Measurements from ENCODE around the gene DEFB123. TPM values are rescaled to one million over a fixed set of nuclear protein-coding genes. Genes with fewer than 3 reads are reported as not detected.

Gene DEFB123, protein sequence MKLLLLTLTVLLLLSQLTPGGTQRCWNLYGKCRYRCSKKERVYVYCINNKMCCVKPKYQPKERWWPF
- not detected in 2 replicates for polyA plus RNA-seq (2013)

DNA sequence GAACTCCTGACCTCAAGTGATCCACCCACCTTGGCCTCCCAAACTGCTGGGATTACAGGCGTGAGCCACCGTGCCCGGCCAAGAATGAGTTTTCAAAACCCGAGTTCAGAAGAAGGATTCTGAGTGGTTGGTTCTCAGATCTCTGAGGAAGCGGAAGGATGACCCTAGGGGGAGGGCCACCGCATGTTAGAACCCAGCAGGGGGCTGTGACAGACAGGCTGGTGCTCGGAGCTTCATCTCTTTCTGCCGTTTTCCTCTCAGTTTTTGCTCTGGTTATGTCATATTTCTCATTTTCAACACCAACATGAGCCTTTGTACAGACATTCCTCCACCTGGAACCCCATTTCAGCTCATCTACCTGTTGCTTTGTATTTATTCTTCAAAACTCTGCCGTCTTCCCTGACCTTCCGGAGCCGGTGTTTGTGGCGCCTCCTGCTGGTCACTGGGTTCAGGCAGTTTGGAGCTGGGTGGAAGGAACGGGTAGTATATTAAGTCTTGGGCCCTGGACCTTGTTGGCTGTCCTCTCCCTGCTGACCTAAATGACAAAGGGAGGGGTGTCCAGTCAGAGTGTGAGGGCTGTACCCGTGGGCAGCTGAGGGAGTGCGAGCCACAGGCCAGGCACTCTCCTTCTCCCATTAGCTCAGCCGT, at the start of gene DEFB123:
TSS of gene DEFB123 (plus strand) at position 621 of the 648 bp plus-strand sequence. CDS start 67 bp downstream, outside the sequence.
- no peak within 1 kb of the TSS for H3K4me3 ChIP-seq (ENCODE audit: low read depth, low read length)
- no peak within 1 kb of the TSS for H2BK12ac ChIP-seq (ENCODE audit: low read length)
- H3K9me3 ChIP-seq (ENCODE audit: insufficient read depth, low read depth, low read length): peaks cover 30% of the 10 kb centered on the region
- no peak within 1 kb of the TSS for H3K18ac ChIP-seq (ENCODE audit: low read length)
- no peak within 1 kb of the TSS for H3K23ac ChIP-seq (ENCODE audit: low read length)
- H2BK120ac ChIP-seq (ENCODE audit: insufficient read depth, low read length, poor library complexity): no peak within 1 kb of the TSS
- no peak within 1 kb of the TSS for H4K8ac ChIP-seq (ENCODE audit: low read depth, low read length)
- no peaks in the 10 kb centered on the region for H3K36me3 ChIP-seq (ENCODE audit: control insufficient read depth in 1 of 2, insufficient read depth in 2 of 2, low read length in 2 of 2)
- no peaks in the 10 kb centered on the region for H3K27me3 ChIP-seq (ENCODE audit: insufficient read depth, low read length)
- no peak within 1 kb of the TSS for H4K12ac ChIP-seq (ENCODE audit: low read depth, low read length)
- H3K4me2 ChIP-seq (ENCODE audit: low read length): no peak within 1 kb of the TSS
- H3K79me2 ChIP-seq (ENCODE audit: control insufficient read depth, insufficient read depth, low read length, poor library complexity): no peaks in the 10 kb centered on the region
- no peak within 1 kb of the TSS for H2BK5ac ChIP-seq (ENCODE audit: low read depth, low read length, poor library complexity)
- no peaks in the 10 kb centered on the region for H3K79me1 ChIP-seq (ENCODE audit: low read length)
- no peak for DNase-seq
- WGBS (ENCODE audit: extremely low coverage, insufficient coverage, insufficient read length): no CpG with 5 or more reads among the region's 16 CpGs
- H2AK5ac ChIP-seq (ENCODE audit: low read length): no peak within 1 kb of the TSS
- H2AFZ ChIP-seq (ENCODE audit: insufficient read depth, low read length, poor library complexity): no peak within 1 kb of the TSS
- no peak within 1 kb of the TSS for H3K27ac ChIP-seq (ENCODE audit: low read depth, low read length)
- H4K91ac ChIP-seq (ENCODE audit: low read depth, low read length): no peak within 1 kb of the TSS
- H3K4ac ChIP-seq (ENCODE audit: low read depth, low read length): no peak within 1 kb of the TSS
- H3K14ac ChIP-seq (ENCODE audit: low read length): no peak within 1 kb of the TSS
- no peaks in the 10 kb centered on the region for H3K4me1 ChIP-seq (ENCODE audit: control insufficient read depth in 1 of 2, insufficient read depth in 2 of 2, low read length in 2 of 2)
- no peak within 1 kb of the TSS for H3K9ac ChIP-seq (ENCODE audit: low read length)

- Histone ChIP-seq H4K91ac (ENCODE audit: low read depth, low read length) (no peak overlapping the region), H4K12ac (ENCODE audit: low read depth, low read length) (no peak overlapping the region), H2BK120ac (ENCODE audit: insufficient read depth, low read length, poor library complexity) (no peak overlapping the region), H2BK12ac (ENCODE audit: low read length) (no peak overlapping the region), H3K9me3 (ENCODE audit: insufficient read depth, low read depth, low read length) (peaks cover 29% of the 10 kb centered on the region), H2AK5ac (ENCODE audit: low read length) (no peak overlapping the region), H3K79me2 (ENCODE audit: control insufficient read depth, insufficient read depth, low read length, poor library complexity) (no peaks in the 10 kb centered on the region), H3K4ac (ENCODE audit: low read depth, low read length) (no peak overlapping the region), H3K79me1 (ENCODE audit: low read length) (no peaks in the 10 kb centered on the region), H3K14ac (ENCODE audit: low read length) (no peak overlapping the region), H3K18ac (ENCODE audit: low read length) (no peak overlapping the region), H3K36me3 (ENCODE audit: control insufficient read depth in 1 of 2, insufficient read depth in 2 of 2, low read length in 2 of 2) (no peaks in the 10 kb centered on the region), H3K4me3 (ENCODE audit: low read depth, low read length) (no peak overlapping the region), H3K27me3 (ENCODE audit: insufficient read depth, low read length) (no peaks in the 10 kb centered on the region), H3K23ac (ENCODE audit: low read length) (no peak overlapping the region), H2AFZ (ENCODE audit: insufficient read depth, low read length, poor library complexity) (no peak overlapping the region), H3K4me1 (ENCODE audit: control insufficient read depth in 1 of 2, insufficient read depth in 2 of 2, low read length in 2 of 2) (no peaks in the 10 kb centered on the region), H3K27ac (ENCODE audit: low read depth, low read length) (no peak overlapping the region), H3K9ac (ENCODE audit: low read length) (peak overlapping the region; percentile 63), H2BK5ac (ENCODE audit: low read depth, low read length, poor library complexity) (no peak overlapping the region), H4K8ac (ENCODE audit: low read depth, low read length) (no peak overlapping the region), H3K4me2 (ENCODE audit: low read length) (no peak overlapping the region)
- WGBS (ENCODE audit: extremely low coverage, insufficient coverage, insufficient read length): no CpG with 5 or more reads among the region's 2 CpGs
- no peak for DNase-seq
Measured at GRCh38 chr20:31392836-31393235, 47.6 kb upstream of the DEFB123 start.

DNA sequence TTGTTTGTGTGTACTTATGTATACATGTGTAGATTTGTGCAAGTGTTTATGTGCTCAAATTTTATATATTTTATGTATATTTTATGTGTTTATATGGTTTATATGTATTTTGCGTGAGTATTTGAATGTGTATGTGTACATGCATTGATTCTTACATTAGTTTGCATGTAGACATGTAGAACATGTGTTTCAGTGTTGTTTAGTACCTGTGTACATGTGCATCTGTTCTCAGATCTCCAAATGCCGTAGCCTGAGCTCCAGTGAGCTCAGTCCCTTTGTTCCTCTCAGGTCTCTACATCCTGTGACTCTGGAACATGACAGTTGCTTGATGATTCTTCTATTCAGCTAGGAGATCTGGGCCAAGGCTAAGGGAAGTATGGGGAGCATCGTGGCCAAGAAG, 45.5 kb upstream of the DEFB123 start:
- no peak overlapping the region for H3K4ac ChIP-seq (ENCODE audit: low read depth, low read length)
- no peak overlapping the region for H3K4me3 ChIP-seq (ENCODE audit: low read depth, low read length)
- no peak overlapping the region for H4K12ac ChIP-seq (ENCODE audit: low read depth, low read length)
- H4K8ac ChIP-seq (ENCODE audit: low read depth, low read length): no peak overlapping the region
- H3K9me3 ChIP-seq (ENCODE audit: insufficient read depth, low read depth, low read length): peaks cover 27% of the 10 kb centered on the region
- H3K79me1 ChIP-seq (ENCODE audit: low read length): no peaks in the 10 kb centered on the region
- H2AK5ac ChIP-seq (ENCODE audit: low read length): no peak overlapping the region
- no peak overlapping the region for H4K91ac ChIP-seq (ENCODE audit: low read depth, low read length)
- H3K79me2 ChIP-seq (ENCODE audit: control insufficient read depth, insufficient read depth, low read length, poor library complexity): no peaks in the 10 kb centered on the region
- H3K18ac ChIP-seq (ENCODE audit: low read length): no peak overlapping the region
- H2AFZ ChIP-seq (ENCODE audit: insufficient read depth, low read length, poor library complexity): no peak overlapping the region
- H3K36me3 ChIP-seq (ENCODE audit: control insufficient read depth in 1 of 2, insufficient read depth in 2 of 2, low read length in 2 of 2): no peaks in the 10 kb centered on the region
- no peak overlapping the region for H2BK5ac ChIP-seq (ENCODE audit: low read depth, low read length, poor library complexity)
- H3K27ac ChIP-seq (ENCODE audit: low read depth, low read length): no peak overlapping the region
- no peak for DNase-seq
- WGBS (ENCODE audit: extremely low coverage, insufficient coverage, insufficient read length): 83% methylated on average over 1 of the region's 3 CpGs
- H3K9ac ChIP-seq (ENCODE audit: low read length): no peak overlapping the region
- H3K23ac ChIP-seq (ENCODE audit: low read length): no peak overlapping the region
- H3K27me3 ChIP-seq (ENCODE audit: insufficient read depth, low read length): no peaks in the 10 kb centered on the region
- H3K4me2 ChIP-seq (ENCODE audit: low read length): no peak overlapping the region
- H2BK120ac ChIP-seq (ENCODE audit: insufficient read depth, low read length, poor library complexity): no peak overlapping the region
- H2BK12ac ChIP-seq (ENCODE audit: low read length): no peak overlapping the region
- no peak overlapping the region for H3K14ac ChIP-seq (ENCODE audit: low read length)
- H3K4me1 ChIP-seq (ENCODE audit: control insufficient read depth in 1 of 2, insufficient read depth in 2 of 2, low read length in 2 of 2): no peaks in the 10 kb centered on the region

DNA sequence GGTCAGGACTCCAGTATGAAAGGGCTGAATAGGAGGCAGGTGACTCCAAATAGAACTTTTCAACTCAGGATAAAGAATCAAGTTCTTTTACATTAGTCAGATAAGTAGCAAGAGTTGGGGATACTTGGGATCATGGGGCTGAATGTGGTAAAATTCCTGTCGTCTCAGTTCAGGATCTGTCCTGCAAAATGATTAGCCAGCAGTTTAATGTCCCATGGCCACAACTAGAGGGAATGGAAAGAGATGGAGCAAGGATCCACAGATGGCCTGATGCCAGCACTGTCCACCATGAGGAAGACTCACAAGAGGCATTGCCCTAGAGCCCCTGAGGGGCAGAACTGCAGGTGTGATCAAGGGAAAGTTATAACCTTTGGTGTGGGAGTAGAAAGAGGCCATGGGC, 36.5 kb upstream of the DEFB123 start:
- Histone ChIP-seq H3K9me3 (ENCODE audit: insufficient read depth, low read depth, low read length) (peaks cover 24% of the 10 kb centered on the region), H3K4me1 (ENCODE audit: control insufficient read depth in 1 of 2, insufficient read depth in 2 of 2, low read length in 2 of 2) (no peaks in the 10 kb centered on the region), H3K14ac (ENCODE audit: low read length) (no peak overlapping the region), H3K9ac (ENCODE audit: low read length) (no peak overlapping the region), H4K91ac (ENCODE audit: low read depth, low read length) (no peak overlapping the region), H4K8ac (ENCODE audit: low read depth, low read length) (no peak overlapping the region), H3K79me1 (ENCODE audit: low read length) (no peaks in the 10 kb centered on the region), H3K23ac (ENCODE audit: low read length) (no peak overlapping the region), H3K27ac (ENCODE audit: low read depth, low read length) (no peak overlapping the region), H3K18ac (ENCODE audit: low read length) (no peak overlapping the region), H2BK5ac (ENCODE audit: low read depth, low read length, poor library complexity) (no peak overlapping the region), H3K4me3 (ENCODE audit: low read depth, low read length) (no peak overlapping the region), H4K12ac (ENCODE audit: low read depth, low read length) (no peak overlapping the region), H3K79me2 (ENCODE audit: control insufficient read depth, insufficient read depth, low read length, poor library complexity) (no peaks in the 10 kb centered on the region), H3K4ac (ENCODE audit: low read depth, low read length) (no peak overlapping the region), H3K27me3 (ENCODE audit: insufficient read depth, low read length) (no peaks in the 10 kb centered on the region), H2AFZ (ENCODE audit: insufficient read depth, low read length, poor library complexity) (no peak overlapping the region), H2BK12ac (ENCODE audit: low read length) (no peak overlapping the region), H3K4me2 (ENCODE audit: low read length) (no peak overlapping the region), H3K36me3 (ENCODE audit: control insufficient read depth in 1 of 2, insufficient read depth in 2 of 2, low read length in 2 of 2) (no peaks in the 10 kb centered on the region), H2BK120ac (ENCODE audit: insufficient read depth, low read length, poor library complexity) (no peak overlapping the region), H2AK5ac (ENCODE audit: low read length) (no peak overlapping the region)
- DNase-seq: no peak
- WGBS (ENCODE audit: extremely low coverage, insufficient coverage, insufficient read length): no CpG with 5 or more reads among the region's 1 CpG
